ENCODE data around the gene IL16.

Gene IL16

DNA sequence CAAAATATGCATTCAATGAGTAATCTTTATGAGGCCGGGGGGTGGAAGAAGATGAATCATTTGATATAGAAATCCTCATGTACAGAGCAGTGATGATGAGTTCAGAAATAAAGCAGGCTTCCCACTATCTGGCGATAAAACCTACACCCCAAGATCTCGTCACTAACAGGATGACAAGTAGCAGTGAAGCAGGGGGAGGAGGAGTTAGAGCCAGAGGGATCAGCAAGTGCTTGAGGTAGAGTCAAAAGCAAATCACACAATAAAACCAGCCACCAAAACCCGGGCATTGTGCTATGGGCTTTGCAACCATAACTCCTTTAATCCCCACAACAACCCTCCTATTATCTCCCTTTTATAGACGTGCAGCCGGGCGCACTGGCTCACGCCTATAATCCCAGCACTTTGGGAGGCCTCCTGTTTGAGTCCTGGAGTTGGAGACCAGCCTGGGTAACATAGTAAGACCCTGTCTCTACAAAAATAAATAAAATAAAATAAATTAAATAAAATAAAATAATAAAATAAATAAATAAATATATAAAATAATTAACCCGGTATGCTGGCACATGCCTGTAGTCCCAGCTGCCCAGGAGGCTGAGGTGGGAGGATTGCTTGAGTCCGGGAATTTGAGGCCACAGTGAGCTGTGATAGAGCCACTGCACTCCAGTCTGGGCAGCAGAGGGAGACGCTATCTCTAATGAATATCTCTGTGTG, 74.3 kb downstream of the IL16 start:
- ATAC-seq (ENCODE audit: insufficient read depth, low read depth) = no peak
- Histone ChIP-seq H2AFZ (ENCODE audit: low read depth, low read length) (no peak overlapping the region), H3K27me3 (ENCODE audit: insufficient read depth, low read length, poor library complexity) (no peaks in the 10 kb centered on the region), H3K9me3 (ENCODE audit: insufficient read depth, low read length, severe bottlenecking) (no peaks in the 10 kb centered on the region), H3K4me2 (ENCODE audit: insufficient read depth, low read length) (no peak overlapping the region), H3K36me3 (ENCODE audit: insufficient read depth, low read length) (no peaks in the 10 kb centered on the region), H3K9ac (ENCODE audit: low read depth, low read length) (no peak overlapping the region), H3K79me2 (ENCODE audit: insufficient read depth, low read length) (no peaks in the 10 kb centered on the region), H4K20me1 (ENCODE audit: insufficient read depth, low read length) (no peaks in the 10 kb centered on the region), H3K27ac (ENCODE audit: low read length) (no peak overlapping the region), H3K4me3 (ENCODE audit: low read depth in 1 of 2, low read length in 2 of 2) (no peak overlapping the region), H3K4me1 (ENCODE audit: insufficient read depth, low read length) (peaks cover 26% of the 10 kb centered on the region)
- no peak for DNase-seq
- TF ChIP-seq, protein P1, sequence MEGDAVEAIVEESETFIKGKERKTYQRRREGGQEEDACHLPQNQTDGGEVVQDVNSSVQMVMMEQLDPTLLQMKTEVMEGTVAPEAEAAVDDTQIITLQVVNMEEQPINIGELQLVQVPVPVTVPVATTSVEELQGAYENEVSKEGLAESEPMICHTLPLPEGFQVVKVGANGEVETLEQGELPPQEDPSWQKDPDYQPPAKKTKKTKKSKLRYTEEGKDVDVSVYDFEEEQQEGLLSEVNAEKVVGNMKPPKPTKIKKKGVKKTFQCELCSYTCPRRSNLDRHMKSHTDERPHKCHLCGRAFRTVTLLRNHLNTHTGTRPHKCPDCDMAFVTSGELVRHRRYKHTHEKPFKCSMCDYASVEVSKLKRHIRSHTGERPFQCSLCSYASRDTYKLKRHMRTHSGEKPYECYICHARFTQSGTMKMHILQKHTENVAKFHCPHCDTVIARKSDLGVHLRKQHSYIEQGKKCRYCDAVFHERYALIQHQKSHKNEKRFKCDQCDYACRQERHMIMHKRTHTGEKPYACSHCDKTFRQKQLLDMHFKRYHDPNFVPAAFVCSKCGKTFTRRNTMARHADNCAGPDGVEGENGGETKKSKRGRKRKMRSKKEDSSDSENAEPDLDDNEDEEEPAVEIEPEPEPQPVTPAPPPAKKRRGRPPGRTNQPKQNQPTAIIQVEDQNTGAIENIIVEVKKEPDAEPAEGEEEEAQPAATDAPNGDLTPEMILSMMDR (IDR thresholded peaks at IDR 0.05; ENCODE audit: borderline replicate concordance, extremely low read depth, low read length, poor library complexity, severe bottlenecking) = no peak
- no peak for TF ChIP-seq EZH2 (IDR thresholded peaks at IDR 0.05; ENCODE audit: borderline replicate concordance, low read depth, low read length, severe bottlenecking)

DNA sequence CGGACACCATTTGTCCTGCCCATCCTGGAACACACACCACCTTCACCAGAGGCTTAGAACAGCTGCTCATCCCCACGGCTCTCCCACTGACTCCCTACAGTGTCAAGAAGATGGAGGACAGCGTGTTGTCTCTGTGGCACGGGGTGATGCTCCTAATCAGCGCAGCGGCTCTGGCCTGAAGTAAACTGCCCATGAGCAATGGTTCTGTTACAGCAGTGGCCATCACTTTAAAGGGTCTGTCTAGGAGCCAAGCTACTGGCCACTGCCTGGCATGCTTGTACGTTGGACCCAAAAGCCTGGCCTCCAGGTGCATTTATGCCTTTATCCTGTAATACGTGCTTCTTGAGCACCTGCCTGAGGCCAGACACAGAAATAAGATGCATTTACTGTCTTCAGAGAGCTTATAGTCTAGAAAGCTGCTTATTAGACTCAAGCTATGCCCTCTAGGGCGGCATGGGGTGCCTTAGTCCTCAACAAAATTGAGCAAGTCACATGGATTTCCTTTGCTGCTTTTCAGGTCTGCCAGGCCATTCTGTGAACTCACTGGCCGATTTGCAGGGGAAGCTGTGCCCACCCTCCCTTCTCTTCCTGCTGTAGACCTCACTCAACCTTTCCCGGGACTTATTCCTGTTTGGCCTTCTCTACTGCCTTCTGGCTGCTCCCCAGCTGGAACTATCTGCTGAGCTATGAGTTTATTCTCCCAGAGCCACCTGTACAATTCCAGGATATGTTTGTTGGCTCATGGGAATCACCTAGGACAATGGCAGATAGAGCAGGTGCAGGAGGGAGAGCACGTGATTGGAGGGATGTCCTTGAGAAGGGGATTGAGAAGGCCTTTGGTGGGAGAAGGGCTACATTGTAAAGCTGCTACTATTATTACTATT, 75.3 kb downstream of the IL16 start:
- Histone ChIP-seq H3K4me2 (ENCODE audit: insufficient read depth, low read length) (no peak overlapping the region), H3K9ac (ENCODE audit: low read depth, low read length) (no peak overlapping the region), H3K36me3 (ENCODE audit: insufficient read depth, low read length) (no peaks in the 10 kb centered on the region), H3K9me3 (ENCODE audit: insufficient read depth, low read length, severe bottlenecking) (peaks cover 2% of the 10 kb centered on the region), H4K20me1 (ENCODE audit: insufficient read depth, low read length) (no peaks in the 10 kb centered on the region), H3K27me3 (ENCODE audit: insufficient read depth, low read length, poor library complexity) (no peaks in the 10 kb centered on the region), H3K4me3 (ENCODE audit: low read depth in 1 of 2, low read length in 2 of 2) (no peak overlapping the region), H2AFZ (ENCODE audit: low read depth, low read length) (no peak overlapping the region), H3K79me2 (ENCODE audit: insufficient read depth, low read length) (no peaks in the 10 kb centered on the region), H3K27ac (ENCODE audit: low read length) (no peak overlapping the region), H3K4me1 (ENCODE audit: insufficient read depth, low read length) (peaks cover 22% of the 10 kb centered on the region)
- no peak for DNase-seq
- ATAC-seq (ENCODE audit: insufficient read depth, low read depth) = no peak
- TF ChIP-seq EZH2 (IDR thresholded peaks at IDR 0.05; ENCODE audit: borderline replicate concordance, low read depth, low read length, severe bottlenecking) = no peak

DNA sequence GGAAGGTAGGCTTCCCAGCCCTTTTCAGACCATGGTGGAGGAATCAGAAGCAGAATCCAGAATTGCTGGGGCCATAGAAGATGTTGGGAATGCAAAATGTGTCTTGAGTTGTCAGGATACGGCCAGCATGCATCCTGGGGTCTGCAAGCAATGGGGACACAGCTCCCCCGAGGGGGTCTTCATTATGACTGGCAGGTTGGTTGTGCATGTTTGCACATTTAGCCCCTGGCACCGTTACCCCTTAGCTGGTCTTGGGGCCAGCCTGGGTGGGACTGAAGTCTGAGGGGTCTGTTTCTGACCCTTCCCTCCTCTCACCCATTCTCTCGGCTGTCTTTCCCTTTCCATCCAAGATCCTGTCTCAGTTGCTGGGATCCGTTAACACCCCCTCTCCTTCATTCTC, 76.5 kb downstream of the IL16 start:
- H3K4me3 ChIP-seq (ENCODE audit: low read depth in 1 of 2, low read length in 2 of 2) = no peak overlapping the region
- H4K20me1 ChIP-seq (ENCODE audit: insufficient read depth, low read length) = no peaks in the 10 kb centered on the region
- peaks cover 9% of the 10 kb centered on the region for H3K9me3 ChIP-seq (ENCODE audit: insufficient read depth, low read length, severe bottlenecking)
- no peak for DNase-seq
- H3K4me2 ChIP-seq (ENCODE audit: insufficient read depth, low read length) = no peak overlapping the region
- H3K9ac ChIP-seq (ENCODE audit: low read depth, low read length) = no peak overlapping the region
- ATAC-seq (ENCODE audit: insufficient read depth, low read depth) = no peak
- no peaks in the 10 kb centered on the region for H3K79me2 ChIP-seq (ENCODE audit: insufficient read depth, low read length)
- no peak overlapping the region for H3K27ac ChIP-seq (ENCODE audit: low read length)
- H2AFZ ChIP-seq (ENCODE audit: low read depth, low read length) = no peak overlapping the region
- peaks cover 22% of the 10 kb centered on the region for H3K4me1 ChIP-seq (ENCODE audit: insufficient read depth, low read length)
- no peak for TF ChIP-seq EZH2 (IDR thresholded peaks at IDR 0.05; ENCODE audit: borderline replicate concordance, low read depth, low read length, severe bottlenecking)
- TF ChIP-seq, protein P1 (IDR thresholded peaks at IDR 0.05; ENCODE audit: borderline replicate concordance, extremely low read depth, low read length, poor library complexity, severe bottlenecking) = no peak
- H3K27me3 ChIP-seq (ENCODE audit: insufficient read depth, low read length, poor library complexity) = no peaks in the 10 kb centered on the region
- H3K36me3 ChIP-seq (ENCODE audit: insufficient read depth, low read length) = no peaks in the 10 kb centered on the region

GRCh38 chr15:81273855-81274254, 77.2 kb downstream of the IL16 start:
- ATAC-seq (ENCODE audit: insufficient read depth, low read depth) = no peak
- Histone ChIP-seq H3K79me2 (ENCODE audit: insufficient read depth, low read length) (no peaks in the 10 kb centered on the region), H3K9ac (ENCODE audit: low read depth, low read length) (no peak overlapping the region), H3K4me2 (ENCODE audit: insufficient read depth, low read length) (no peak overlapping the region), H3K27me3 (ENCODE audit: insufficient read depth, low read length, poor library complexity) (no peaks in the 10 kb centered on the region), H2AFZ (ENCODE audit: low read depth, low read length) (no peak overlapping the region), H3K4me3 (ENCODE audit: low read depth in 1 of 2, low read length in 2 of 2) (no peak overlapping the region), H4K20me1 (ENCODE audit: insufficient read depth, low read length) (no peaks in the 10 kb centered on the region), H3K36me3 (ENCODE audit: insufficient read depth, low read length) (no peaks in the 10 kb centered on the region), H3K4me1 (ENCODE audit: insufficient read depth, low read length) (peaks cover 16% of the 10 kb centered on the region), H3K27ac (ENCODE audit: low read length) (no peak overlapping the region), H3K9me3 (ENCODE audit: insufficient read depth, low read length, severe bottlenecking) (peaks cover 12% of the 10 kb centered on the region)
- TF ChIP-seq, protein P1 (IDR thresholded peaks at IDR 0.05; ENCODE audit: borderline replicate concordance, extremely low read depth, low read length, poor library complexity, severe bottlenecking) = no peak
- TF ChIP-seq EZH2 (IDR thresholded peaks at IDR 0.05; ENCODE audit: borderline replicate concordance, low read depth, low read length, severe bottlenecking) = no peak
- no peak for DNase-seq

All from DND-41 (cell line).